ENCODE results near the gene RDH14. TPM values are rescaled to one million over a fixed set of nuclear protein-coding genes. Genes with fewer than 3 reads are reported as not detected.

RDH14 gene
- total RNA-seq, 1 experiment from 2014 or later, result 30.2 TPM

GRCh38 chr2:18525852-18526251 lies 34.6 kb downstream of the RDH14 start:
- Histone ChIP-seq H3K4me3 (no peak overlapping the region), H3K9me3 (replicated peaks) (no peaks in the 10 kb centered on the region; the same call in 1 of the 2 replicates), H3K36me3 (no peaks in the 10 kb centered on the region), H3K27ac (no peak overlapping the region), H3K4me1 (replicated peaks) (no peaks in the 10 kb centered on the region), H3K27me3 (replicated peaks) (no peaks in the 10 kb centered on the region)
- no peak for DNase-seq (ENCODE audit: low read depth in 1 of 2, low spot score in 2 of 2)

- no peaks in the 10 kb centered on the region for H3K27me3 ChIP-seq (replicated peaks)
- H3K27ac ChIP-seq, result no peak overlapping the region
- no peak overlapping the region for H3K4me3 ChIP-seq
- no peaks in the 10 kb centered on the region; the same call in 1 of the 2 replicates for H3K4me1 ChIP-seq (replicated peaks)
- no peak for DNase-seq (ENCODE audit: low read depth in 1 of 2, low spot score in 2 of 2)
- H3K36me3 ChIP-seq, result no peaks in the 10 kb centered on the region
- H3K9me3 ChIP-seq (replicated peaks), result no peaks in the 10 kb centered on the region; the same call in 1 of the 2 replicates
Observed at GRCh38 chr2:18525236-18525635, 35.2 kb downstream of the RDH14 start.

- Histone ChIP-seq H3K4me3 (no peak overlapping the region), H3K9me3 (replicated peaks) (no peaks in the 10 kb centered on the region; the same call in 1 of the 2 replicates), H3K4me1 (replicated peaks) (peaks cover 19% of the 10 kb centered on the region), H3K27me3 (replicated peaks) (no peaks in the 10 kb centered on the region), H3K36me3 (no peaks in the 10 kb centered on the region), H3K27ac (no peak overlapping the region)
- no peak for DNase-seq (ENCODE audit: low read depth in 1 of 2, low spot score in 2 of 2)
Observed at GRCh38 chr2:18522484-18523146, 37.8 kb downstream of the RDH14 start.

- H3K9me3 ChIP-seq (replicated peaks), result no peaks in the 10 kb centered on the region; the same call in 1 of the 2 replicates
- H3K36me3 ChIP-seq, result no peaks in the 10 kb centered on the region
- H3K27ac ChIP-seq, result no peak overlapping the region
- H3K4me1 ChIP-seq (replicated peaks), result peaks cover 38% of the 10 kb centered on the region
- DNase-seq (ENCODE audit: low read depth in 1 of 2, low spot score in 2 of 2), result peak; percentile 71 to 75
- H3K27me3 ChIP-seq (replicated peaks), result no peaks in the 10 kb centered on the region
- no peak overlapping the region for H3K4me3 ChIP-seq
Observed at GRCh38 chr2:18520451-18521425, 39.7 kb downstream of the RDH14 start.

GRCh38 chr2:18519914-18520450 lies 40.5 kb downstream of the RDH14 start:
- Histone ChIP-seq H3K36me3 (no peaks in the 10 kb centered on the region), H3K9me3 (replicated peaks) (no peaks in the 10 kb centered on the region; the same call in 1 of the 2 replicates), H3K27me3 (replicated peaks) (no peaks in the 10 kb centered on the region), H3K4me1 (replicated peaks) (peaks cover 46% of the 10 kb centered on the region), H3K4me3 (no peak overlapping the region), H3K27ac (no peak overlapping the region)
- no peak for DNase-seq (ENCODE audit: low read depth in 1 of 2, low spot score in 2 of 2)

- peak in 1 of 2 experiments; percentile 84 for DNase-seq (ENCODE audit: low read depth in 1 of 2, low spot score in 2 of 2)
- Histone ChIP-seq H3K36me3 (no peaks in the 10 kb centered on the region), H3K4me3 (no peak overlapping the region)
Observed at GRCh38 chr2:18518116-18519111, 42.0 kb downstream of the RDH14 start.

GRCh38 chr2:18517386-18517785 lies 43.1 kb downstream of the RDH14 start:
- Histone ChIP-seq H3K27ac (peak overlapping the region; percentile 82), H3K27me3 (replicated peaks) (no peaks in the 10 kb centered on the region), H3K4me3 (no peak overlapping the region), H3K4me1 (replicated peaks) (peaks cover 50% of the 10 kb centered on the region), H3K36me3 (no peaks in the 10 kb centered on the region), H3K9me3 (replicated peaks) (no peaks in the 10 kb centered on the region)
- DNase-seq (ENCODE audit: low read depth in 1 of 2, low spot score in 2 of 2), result peak in 1 of 2 experiments; percentile 7

More at GRCh38 chr2:18518116-18519111, 42.0 kb downstream of the RDH14 start:
- Histone ChIP-seq H3K27ac (peak overlapping the region; percentile 82), H3K4me1 (replicated peaks) (peaks cover 50% of the 10 kb centered on the region), H3K27me3 (replicated peaks) (no peaks in the 10 kb centered on the region), H3K9me3 (replicated peaks) (no peaks in the 10 kb centered on the region)

GRCh38 chr2:18516112-18516511 lies 44.3 kb downstream of the RDH14 start:
- peak; percentile 69 to 76 for DNase-seq (ENCODE audit: low read depth in 1 of 2, low spot score in 2 of 2)
- Histone ChIP-seq H3K27ac (peak overlapping the region; percentile 61), H3K4me1 (replicated peaks) (peaks cover 50% of the 10 kb centered on the region), H3K9me3 (replicated peaks) (no peaks in the 10 kb centered on the region), H3K27me3 (replicated peaks) (no peaks in the 10 kb centered on the region), H3K36me3 (no peaks in the 10 kb centered on the region), H3K4me3 (no peak overlapping the region)

- H3K4me3 ChIP-seq, result no peak overlapping the region
- H3K4me1 ChIP-seq (replicated peaks), result peaks cover 50% of the 10 kb centered on the region
- no peaks in the 10 kb centered on the region for H3K9me3 ChIP-seq (replicated peaks)
- H3K36me3 ChIP-seq, result no peaks in the 10 kb centered on the region
- no peaks in the 10 kb centered on the region for H3K27me3 ChIP-seq (replicated peaks)
- H3K27ac ChIP-seq, result peak overlapping the region; percentile 61
- peak in 1 of 2 experiments; percentile 12 for DNase-seq (ENCODE audit: low read depth in 1 of 2, low spot score in 2 of 2)
Observed at GRCh38 chr2:18514526-18515461, 45.7 kb downstream of the RDH14 start.

GRCh38 chr2:18510775-18511174 lies 49.7 kb downstream of the RDH14 start:
- Histone ChIP-seq H3K36me3 (no peaks in the 10 kb centered on the region), H3K27me3 (replicated peaks) (no peaks in the 10 kb centered on the region), H3K9me3 (replicated peaks) (no peaks in the 10 kb centered on the region), H3K27ac (no peak overlapping the region), H3K4me3 (no peak overlapping the region), H3K4me1 (replicated peaks) (peaks cover 12% of the 10 kb centered on the region)
- DNase-seq (ENCODE audit: low read depth in 1 of 2, low spot score in 2 of 2), result no peak

- DNase-seq (ENCODE audit: low read depth in 1 of 2, low spot score in 2 of 2), result no peak
- Histone ChIP-seq H3K4me3 (no peak overlapping the region), H3K27ac (no peak overlapping the region), H3K4me1 (replicated peaks) (no peaks in the 10 kb centered on the region), H3K9me3 (replicated peaks) (no peaks in the 10 kb centered on the region), H3K36me3 (no peaks in the 10 kb centered on the region), H3K27me3 (replicated peaks) (no peaks in the 10 kb centered on the region)
Observed at GRCh38 chr2:18506883-18507509, 53.5 kb downstream of the RDH14 start.
